Body of pancreas (tissue), 4 donors: ENCODE measurements around the gene OSBPL10. TPM values are rescaled to one million over a fixed set of nuclear protein-coding genes. Genes with fewer than 3 reads are reported as not detected.
"Not testable (repeated sequence)": the region's sequence is repeated elsewhere in the genome, so short reads cannot be mapped to it uniquely, and the experiment has no call there.

Experiments
- ATAC-seq: fragments of 150-250 bp; one replicate; pipeline ENCODE4 v1.9.1; 2016
- DNase-seq, 4 donors: peaks; one replicate each; pipeline ENCODE4 v3.0.0-alpha.2; 2019
- H3K27ac ChIP-seq, 4 donors: fragments of 200-600 bp; sonication (generic); 1 replicate in 3 of 4; 2 replicates in 1 of 4; pipeline versions ENCODE4 v1.5.1 to v1.6.1; 2016 to 2019; ENCODE audit warnings: mild to moderate bottlenecking in 1 of 4, mixed read lengths in 1 of 4, moderate library complexity in 1 of 4
- H3K27me3 ChIP-seq, 2 donors: fragments of 200-600 bp; sonication (generic); one replicate each; pipeline ENCODE4 v1.6.0; 2016; ENCODE audit warnings: mild to moderate bottlenecking in 1 of 2
- H3K36me3 ChIP-seq, 2 donors: fragments of 200-600 bp; sonication (generic); replicated peaks in 1 of 2; 2 replicates each; pipeline ENCODE4 v1.5.1; 2016; ENCODE audit warnings: low read depth in 2 of 2; ENCODE audit not compliant: insufficient read depth in 1 of 2
- H3K4me1 ChIP-seq: fragments of 200-600 bp; sonication (generic); one replicate; pipeline ENCODE4 v1.6.0; 2016
- H3K4me3 ChIP-seq, 2 donors: fragments of 200-600 bp; sonication (generic); 1 replicate in 1 of 2; 2 replicates in 1 of 2; pipeline ENCODE4 v1.5.1; 2016 to 2019
- H3K9me3 ChIP-seq, 3 donors: fragments of 200-600 bp; sonication (generic); 1 replicate in 2 of 3; 2 replicates in 1 of 3; pipeline ENCODE4 v1.5.1; 2016
- POLR2A ChIP-seq, 3 donors: fragments of 450-650 bp; IDR thresholded peaks; one replicate each; pipeline ENCODE4 v1.6.1; 2016; ENCODE audit warnings: antibody characterized with exemption in 3 of 3, mild to moderate bottlenecking in 2 of 3
- WGBS, 2 donors: methylation state at CpG; one replicate each; pipeline ENCODE4 v1.1.5; 2017; 5-methylcytosine and 5-hydroxymethylcytosine counted together
- intact Hi-C: fragments of 100-400 bp; cut with DNase I; formaldehyde crosslinking; loops from one replicate; pipeline ENCODE4 v1.15.1; 2023
- total RNA-seq, 2 donors: library from RNA; depleted of rRNA; stranded (reverse); fragments of >200 nt; gene quantifications; one replicate each; pipeline ENCODE4 v1.1.0, GENCODE V29; 2016
- TF ChIP-seq, protein P1 (sequence below), 7 experiments: fragments of 450-650 bp in 4 of 7; fragments of 200-600 bp in 3 of 7; sonication (generic) in 3 of 7; IDR thresholded peaks; one replicate each; pipeline ENCODE4 v1.5.1; 2016 to 2019; ENCODE audit warnings: antibody characterized with exemption in 7 of 7

Gene OSBPL10
- total RNA-seq, 2 donors from 2014 or later = 3.4 to 27.0 TPM

DNA sequence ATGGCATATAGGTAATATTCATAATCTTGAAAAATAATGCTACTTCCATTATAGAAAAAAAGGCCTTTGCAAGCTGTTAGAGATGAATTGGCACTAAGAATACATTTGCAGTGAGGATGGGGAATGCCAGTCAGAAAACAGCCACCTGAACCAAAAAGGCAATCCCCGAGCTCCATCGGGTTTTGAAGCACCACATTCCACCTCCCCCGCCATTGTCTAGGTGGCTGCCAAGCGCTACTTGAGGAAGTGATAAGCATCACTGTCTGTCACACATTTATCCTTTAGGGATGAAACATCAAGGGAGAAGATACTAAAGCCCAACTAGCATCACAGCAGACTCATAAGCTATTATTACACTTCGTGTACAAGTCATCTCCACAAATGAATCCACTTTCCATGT, 112.8 kb downstream of the OSBPL10 start:
- 83 to 92% methylated on average over 5 of the region's 5 CpGs for WGBS, 2 donors

DNA sequence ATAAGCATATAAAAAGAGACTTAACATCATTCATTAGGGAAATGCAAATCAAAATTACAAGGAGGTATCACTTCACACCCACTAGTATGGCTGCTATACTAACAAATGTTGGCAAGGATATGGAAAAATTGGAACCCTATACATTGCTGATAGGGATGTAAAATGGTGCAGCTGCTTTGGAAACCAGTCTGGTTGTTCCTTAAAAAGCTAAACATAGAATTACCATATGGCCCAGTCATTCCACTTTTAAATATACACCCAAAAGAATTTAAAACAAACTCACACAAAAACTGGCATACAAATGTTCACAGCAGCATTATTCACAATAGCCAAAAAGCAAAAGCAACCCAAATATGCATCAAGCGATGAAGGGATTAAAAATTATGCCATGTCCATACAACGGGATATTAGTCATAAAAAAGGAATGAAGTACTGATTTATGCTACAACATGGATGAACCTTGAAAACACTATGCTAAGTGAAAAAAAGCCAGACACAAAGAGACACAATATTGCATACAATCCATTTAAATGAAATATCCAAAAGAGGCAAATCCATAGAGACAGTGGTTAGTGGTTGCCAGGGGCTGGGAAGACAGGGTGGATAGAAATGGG, 118.3 kb downstream of the OSBPL10 start:
- WGBS, 2 donors = 87 to 90% methylated on average over 2 of the region's 2 CpGs
- ATAC-seq = no peak

More for the DNA sequence above, 112.8 kb downstream of the OSBPL10 start:
- no peaks in the 10 kb centered on the region for H3K4me1 ChIP-seq
- H3K4me3 ChIP-seq = no peak overlapping the region
- H3K9me3 ChIP-seq = no peaks in the 10 kb centered on the region
- intact Hi-C loops = no loop called here
- H3K27me3 ChIP-seq = no peaks in the 10 kb centered on the region
- no peaks in the 10 kb centered on the region for H3K36me3 ChIP-seq
- DNase-seq (no peak), ATAC-seq (no peak)
- no peak overlapping the region for H3K27ac ChIP-seq
- TF ChIP-seq, protein P1, sequence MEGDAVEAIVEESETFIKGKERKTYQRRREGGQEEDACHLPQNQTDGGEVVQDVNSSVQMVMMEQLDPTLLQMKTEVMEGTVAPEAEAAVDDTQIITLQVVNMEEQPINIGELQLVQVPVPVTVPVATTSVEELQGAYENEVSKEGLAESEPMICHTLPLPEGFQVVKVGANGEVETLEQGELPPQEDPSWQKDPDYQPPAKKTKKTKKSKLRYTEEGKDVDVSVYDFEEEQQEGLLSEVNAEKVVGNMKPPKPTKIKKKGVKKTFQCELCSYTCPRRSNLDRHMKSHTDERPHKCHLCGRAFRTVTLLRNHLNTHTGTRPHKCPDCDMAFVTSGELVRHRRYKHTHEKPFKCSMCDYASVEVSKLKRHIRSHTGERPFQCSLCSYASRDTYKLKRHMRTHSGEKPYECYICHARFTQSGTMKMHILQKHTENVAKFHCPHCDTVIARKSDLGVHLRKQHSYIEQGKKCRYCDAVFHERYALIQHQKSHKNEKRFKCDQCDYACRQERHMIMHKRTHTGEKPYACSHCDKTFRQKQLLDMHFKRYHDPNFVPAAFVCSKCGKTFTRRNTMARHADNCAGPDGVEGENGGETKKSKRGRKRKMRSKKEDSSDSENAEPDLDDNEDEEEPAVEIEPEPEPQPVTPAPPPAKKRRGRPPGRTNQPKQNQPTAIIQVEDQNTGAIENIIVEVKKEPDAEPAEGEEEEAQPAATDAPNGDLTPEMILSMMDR (IDR thresholded peaks at IDR 0.05) = no peak
- no peak for TF ChIP-seq POLR2A (IDR thresholded peaks at IDR 0.05)

DNA sequence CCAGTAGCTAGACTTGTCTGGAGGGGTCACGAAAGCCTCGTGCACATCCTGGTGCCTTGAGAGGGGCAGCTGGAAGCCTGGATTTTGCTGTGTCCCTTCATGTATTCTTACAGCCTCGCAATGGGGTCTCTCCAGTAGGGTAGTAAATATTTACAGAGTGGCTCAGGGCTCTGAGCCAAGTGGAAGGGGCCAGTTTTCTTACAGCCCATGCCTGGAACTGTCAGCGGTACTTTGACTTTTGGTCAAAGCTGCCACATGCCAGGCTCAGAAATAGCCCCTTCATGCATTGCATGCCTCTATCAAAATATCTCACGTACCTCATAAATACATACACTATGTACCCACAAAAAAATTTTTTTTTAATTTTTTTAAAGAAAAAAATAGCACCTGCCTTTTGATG, 119.2 kb downstream of the OSBPL10 start:
- H3K4me3 ChIP-seq = no peak overlapping the region
- no peak overlapping the region for H3K27ac ChIP-seq
- TF ChIP-seq, protein P1 (IDR thresholded peaks at IDR 0.05) = no peak
- TF ChIP-seq POLR2A (IDR thresholded peaks at IDR 0.05) = no peak
- DNase-seq (no peak), ATAC-seq (no peak)
- intact Hi-C loops = no loop called here
- no peaks in the 10 kb centered on the region for H3K27me3 ChIP-seq
- no peaks in the 10 kb centered on the region for H3K9me3 ChIP-seq
- no peaks in the 10 kb centered on the region for H3K4me1 ChIP-seq
- 88 to 90% methylated on average over 5 of the region's 5 CpGs for WGBS, 2 donors
- no peaks in the 10 kb centered on the region for H3K36me3 ChIP-seq

More for the DNA sequence above, 118.3 kb downstream of the OSBPL10 start:
- H3K27me3 ChIP-seq = no peaks in the 10 kb centered on the region
- H3K9me3 ChIP-seq = no peaks in the 10 kb centered on the region
- DNase-seq = no peak
- intact Hi-C loops = no loop called here
- TF ChIP-seq, protein P1 (IDR thresholded peaks at IDR 0.05) = no peak
- no peaks in the 10 kb centered on the region for H3K36me3 ChIP-seq
- H3K4me3 ChIP-seq = no peak overlapping the region
- no peak overlapping the region for H3K27ac ChIP-seq
- H3K4me1 ChIP-seq = no peaks in the 10 kb centered on the region

DNA sequence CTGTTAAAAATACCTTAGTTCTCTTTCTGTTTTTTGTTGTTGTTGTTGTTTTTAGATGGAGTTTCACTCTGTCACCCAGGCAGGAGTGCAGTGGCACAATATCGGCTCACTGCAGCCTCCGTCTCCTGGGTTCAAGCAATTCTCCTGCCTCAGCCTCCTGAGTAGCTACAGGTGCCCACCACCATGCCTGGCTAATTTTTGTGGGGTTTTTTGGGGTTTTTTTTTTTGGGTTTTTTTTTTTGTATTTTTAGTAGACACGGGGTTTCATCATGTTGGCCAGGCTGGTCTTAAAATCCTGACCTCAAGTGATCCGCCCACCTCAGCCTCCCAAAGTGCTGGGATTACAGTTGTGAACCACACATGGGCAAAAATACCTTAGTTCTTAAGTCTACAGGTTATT, 120.4 kb downstream of the OSBPL10 start:
- intact Hi-C loops, H3K27ac ChIP-seq, H3K36me3 ChIP-seq, H3K4me1 ChIP-seq, H3K9me3 ChIP-seq, H3K4me3 ChIP-seq, ATAC-seq, H3K27me3 ChIP-seq, DNase-seq: not testable (repeated sequence)
- 95 to 98% methylated on average over 4 of the region's 4 CpGs for WGBS, 2 donors

DNA sequence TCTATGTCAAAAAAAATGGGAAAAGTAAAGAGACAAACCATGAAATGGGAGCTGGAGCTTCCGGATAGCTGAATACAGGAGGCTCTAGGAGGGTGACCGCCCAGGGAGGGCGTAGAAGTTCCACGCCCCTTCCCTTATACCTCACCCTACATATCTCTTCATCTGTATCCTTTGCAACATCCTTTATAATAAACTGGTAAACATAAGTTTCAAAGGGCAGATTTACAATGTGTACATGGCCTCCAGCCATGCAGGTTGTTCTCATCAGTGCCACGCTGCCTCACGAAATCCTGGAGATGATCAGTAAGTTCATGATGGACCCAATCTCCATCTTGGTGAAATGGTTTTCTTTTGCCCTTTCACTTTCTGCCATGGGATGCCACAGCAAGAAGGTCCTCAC, 121.8 kb downstream of the OSBPL10 start:
- H3K4me3 ChIP-seq = no peak overlapping the region
- intact Hi-C loops = no loop called here

More for the DNA sequence above, 121.8 kb downstream of the OSBPL10 start:
- Histone ChIP-seq H3K27ac (no peak overlapping the region), H3K36me3 (no peaks in the 10 kb centered on the region), H3K9me3 (no peaks in the 10 kb centered on the region), H3K4me1 (no peaks in the 10 kb centered on the region), H3K27me3 (no peaks in the 10 kb centered on the region)
- no peak for DNase-seq
- WGBS, 2 donors = 92 to 98% methylated on average over 6 of the region's 6 CpGs
- TF ChIP-seq, protein P1 (IDR thresholded peaks at IDR 0.05) = no peak
- no peak for TF ChIP-seq POLR2A (IDR thresholded peaks at IDR 0.05)
- no peak for ATAC-seq
